PFSK-1 (cell line): Measurements from ENCODE around the gene SESTD1.

Experiments used
- FOXP2 ChIP-seq: optimal IDR thresholded peaks from 2 replicates; pipeline ENCODE3; 2011; ENCODE audit warnings: borderline replicate concordance, control low read depth, inconsistent platforms; ENCODE audit not compliant: insufficient read depth; ENCODE audit errors: extremely low read length, extremely low read depth
- POLR2AphosphoS5 ChIP-seq: IDR thresholded peaks from 2 replicates; pipeline ENCODE4 v1.6.1; 2012; ENCODE audit warnings: low read depth, mild to moderate bottlenecking, control low read depth, low read length, moderate library complexity
- REST ChIP-seq, 2 experiments: IDR thresholded peaks; 2 replicates each; pipeline versions ENCODE4 v1.6.1 to v1.8.0; 2011 to 2012; ENCODE audit warnings: low read depth in 2 of 2, low read length in 2 of 2, control low read depth in 1 of 2, inconsistent platforms in 1 of 2, mild to moderate bottlenecking in 1 of 2, moderate library complexity in 1 of 2; ENCODE audit not compliant: insufficient read depth in 1 of 2
- SIN3A ChIP-seq: IDR thresholded peaks from 2 replicates; pipeline ENCODE4 v1.6.1; 2012; ENCODE audit warnings: mild to moderate bottlenecking, low read length, moderate library complexity, borderline replicate concordance; ENCODE audit not compliant: insufficient read depth
- TAF1 ChIP-seq: IDR thresholded peaks from 2 replicates; pipeline ENCODE4 v1.6.1; 2012; ENCODE audit warnings: low read length, control low read depth, borderline replicate concordance; ENCODE audit not compliant: insufficient read depth

The SESTD1 gene

GRCh38 chr2:179137200-179137759 lies 127.4 kb downstream of the SESTD1 start:
- TF ChIP-seq REST (IDR thresholded peaks at IDR 0.05; ENCODE audit: insufficient read depth in 1 of 2, low read depth in 2 of 2, low read length in 2 of 2) (no peak), POLR2AphosphoS5 (no peak), TAF1 (no peak), FOXP2 (no peak), SIN3A (no peak)

GRCh38 chr2:179133016-179133415 lies 131.6 kb downstream of the SESTD1 start:
- no peak for TF ChIP-seq POLR2AphosphoS5
- TF ChIP-seq SIN3A, result no peak
- TF ChIP-seq REST (IDR thresholded peaks at IDR 0.05; ENCODE audit: insufficient read depth in 1 of 2, low read depth in 2 of 2, low read length in 2 of 2), result no peak
- no peak for TF ChIP-seq FOXP2
- TF ChIP-seq TAF1, result no peak

- TF ChIP-seq REST (IDR thresholded peaks at IDR 0.05; ENCODE audit: insufficient read depth in 1 of 2, low read depth in 2 of 2, low read length in 2 of 2) (no peak), TAF1 (no peak), FOXP2 (no peak), POLR2AphosphoS5 (no peak), SIN3A (no peak)
Observed at GRCh38 chr2:179132076-179132475, 132.6 kb downstream of the SESTD1 start.

- no peak for TF ChIP-seq FOXP2
- TF ChIP-seq POLR2AphosphoS5, result no peak
- TF ChIP-seq REST (IDR thresholded peaks at IDR 0.05; ENCODE audit: insufficient read depth in 1 of 2, low read depth in 2 of 2, low read length in 2 of 2), result no peak
- no peak for TF ChIP-seq TAF1
Observed at GRCh38 chr2:179130560-179130959, 134.1 kb downstream of the SESTD1 start.
